Upper lobe of right lung (tissue), 1 donor: ENCODE results near the gene OTULINL. TPM values are rescaled to one million over a fixed set of nuclear protein-coding genes. Genes with fewer than 3 reads are reported as not detected.

Experiments
- ATAC-seq: fragments of 200-7000 bp; cut with Tn5 transposase; one replicate; pipeline ENCODE4 v1.9.1; 2020; ENCODE audit warnings: mild to moderate bottlenecking, moderate library complexity
- DNase-seq: peaks from one replicate; pipeline ENCODE4 v3.0.0-alpha.2; 2020
- H3K27ac ChIP-seq: fragments of 200-600 bp; one replicate; pipeline ENCODE4 v1.8.0; 2022
- H3K27me3 ChIP-seq: fragments of 200-600 bp; one replicate; pipeline ENCODE4 v1.8.0; 2022; ENCODE audit warnings: mild to moderate bottlenecking
- H3K36me3 ChIP-seq: fragments of 200-600 bp; one replicate; pipeline ENCODE4 v1.8.0; 2022
- H3K4me1 ChIP-seq: fragments of 200-600 bp; one replicate; pipeline ENCODE4 v1.8.0; 2022
- H3K4me3 ChIP-seq: fragments of 200-600 bp; one replicate; pipeline ENCODE4 v1.8.0; 2022; ENCODE audit warnings: mild to moderate bottlenecking
- H3K9me3 ChIP-seq: fragments of 200-600 bp; one replicate; pipeline ENCODE4 v1.8.0; 2022
- intact Hi-C: fragments of 100-400 bp; cut with DNase I; formaldehyde crosslinking; loops from one replicate; pipeline ENCODE4 v1.11.0; 2022
- total RNA-seq: library from RNA; stranded (reverse); fragmentation: NEBNext Ultra II Directional; extraction: Animal tissue kit (Norgen Biotek cat#: 25700); gene quantifications from one replicate; pipeline ENCODE4 v1.2.1, GENCODE V29; 2021
- TF ChIP-seq, protein P1 (sequence below): fragments of 200-600 bp; IDR thresholded peaks from one replicate; pipeline ENCODE4 v1.8.0; 2022; ENCODE audit warnings: antibody characterized with exemption
- donor health status: DM: no; HTN: yes; CAD: no; lungs with severe emphysema.

Gene OTULINL
- total RNA-seq, 1 donor from 2014 or later: 104 TPM

DNA sequence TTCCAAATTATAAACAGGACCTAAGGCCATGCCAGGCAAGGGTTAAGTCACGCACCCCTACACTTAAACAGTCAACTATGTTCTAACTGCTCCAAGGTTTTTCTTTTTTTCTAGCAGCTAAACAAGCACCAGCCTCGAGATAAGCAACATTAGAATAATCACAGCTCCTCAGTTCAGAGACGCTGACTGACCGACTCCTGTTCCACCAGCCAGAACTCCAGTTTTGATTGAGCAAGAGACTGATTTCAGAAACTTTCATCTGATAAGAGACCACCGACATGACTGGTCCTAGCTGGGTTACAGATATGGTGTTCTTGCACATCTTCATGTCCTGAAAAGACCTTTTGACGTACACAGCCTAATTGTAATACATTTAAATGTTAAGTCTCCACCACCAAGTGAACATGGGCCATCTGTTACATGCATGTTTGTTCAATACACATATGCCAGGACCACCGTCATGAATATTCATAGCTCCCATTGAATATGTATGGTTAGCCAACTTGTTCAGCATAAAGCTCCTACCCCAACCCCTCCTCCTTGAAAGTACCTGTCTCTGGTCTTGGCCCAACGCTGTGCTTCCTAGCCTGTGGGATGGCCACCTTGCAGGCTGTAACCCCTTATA, 23.7 kb upstream of the OTULINL start:
- H3K9me3 ChIP-seq: no peaks in the 10 kb centered on the region
- ATAC-seq: peak; percentile 36

DNA sequence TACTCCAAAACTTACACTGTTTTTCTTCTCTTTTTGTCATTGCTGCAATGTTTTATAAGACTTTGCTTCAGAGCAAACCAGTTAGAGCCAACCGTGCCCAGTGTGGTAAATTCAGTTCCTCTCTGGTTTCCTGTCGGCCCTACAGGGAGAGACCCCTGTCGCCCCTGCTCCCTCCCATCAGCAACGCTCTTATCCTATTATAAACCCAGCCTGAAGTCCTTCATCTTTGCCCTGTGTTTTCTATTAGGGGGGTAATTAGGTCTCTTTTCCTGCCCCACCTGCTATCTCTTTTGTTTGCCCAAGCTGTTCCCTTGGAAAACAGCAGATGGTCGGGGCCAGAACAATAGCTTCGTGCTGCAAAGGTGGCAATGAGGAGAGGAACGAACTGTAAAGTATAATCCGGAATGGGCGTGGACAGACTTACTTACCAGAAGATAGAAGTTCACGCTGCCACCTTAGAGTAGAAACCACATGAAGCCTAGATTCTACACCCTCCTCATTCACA, 21.4 kb upstream of the OTULINL start:
- no peak for DNase-seq
- no peaks in the 10 kb centered on the region for H3K27me3 ChIP-seq
- no peaks in the 10 kb centered on the region for H3K36me3 ChIP-seq
- H3K4me3 ChIP-seq: no peak overlapping the region
- no peaks in the 10 kb centered on the region for H3K9me3 ChIP-seq
- H3K4me1 ChIP-seq: no peaks in the 10 kb centered on the region
- H3K27ac ChIP-seq: no peak overlapping the region
- TF ChIP-seq, protein P1, sequence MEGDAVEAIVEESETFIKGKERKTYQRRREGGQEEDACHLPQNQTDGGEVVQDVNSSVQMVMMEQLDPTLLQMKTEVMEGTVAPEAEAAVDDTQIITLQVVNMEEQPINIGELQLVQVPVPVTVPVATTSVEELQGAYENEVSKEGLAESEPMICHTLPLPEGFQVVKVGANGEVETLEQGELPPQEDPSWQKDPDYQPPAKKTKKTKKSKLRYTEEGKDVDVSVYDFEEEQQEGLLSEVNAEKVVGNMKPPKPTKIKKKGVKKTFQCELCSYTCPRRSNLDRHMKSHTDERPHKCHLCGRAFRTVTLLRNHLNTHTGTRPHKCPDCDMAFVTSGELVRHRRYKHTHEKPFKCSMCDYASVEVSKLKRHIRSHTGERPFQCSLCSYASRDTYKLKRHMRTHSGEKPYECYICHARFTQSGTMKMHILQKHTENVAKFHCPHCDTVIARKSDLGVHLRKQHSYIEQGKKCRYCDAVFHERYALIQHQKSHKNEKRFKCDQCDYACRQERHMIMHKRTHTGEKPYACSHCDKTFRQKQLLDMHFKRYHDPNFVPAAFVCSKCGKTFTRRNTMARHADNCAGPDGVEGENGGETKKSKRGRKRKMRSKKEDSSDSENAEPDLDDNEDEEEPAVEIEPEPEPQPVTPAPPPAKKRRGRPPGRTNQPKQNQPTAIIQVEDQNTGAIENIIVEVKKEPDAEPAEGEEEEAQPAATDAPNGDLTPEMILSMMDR: no peak
- ATAC-seq: peak; percentile 54
- intact Hi-C loops: no loop called here

More for the DNA sequence above, 23.7 kb upstream of the OTULINL start:
- Histone ChIP-seq H3K36me3 (no peaks in the 10 kb centered on the region), H3K27me3 (no peaks in the 10 kb centered on the region), H3K4me3 (no peak overlapping the region), H3K4me1 (no peaks in the 10 kb centered on the region), H3K27ac (no peak overlapping the region)
- TF ChIP-seq, protein P1: no peak
- no peak for DNase-seq
- intact Hi-C loops: no loop called here

DNA sequence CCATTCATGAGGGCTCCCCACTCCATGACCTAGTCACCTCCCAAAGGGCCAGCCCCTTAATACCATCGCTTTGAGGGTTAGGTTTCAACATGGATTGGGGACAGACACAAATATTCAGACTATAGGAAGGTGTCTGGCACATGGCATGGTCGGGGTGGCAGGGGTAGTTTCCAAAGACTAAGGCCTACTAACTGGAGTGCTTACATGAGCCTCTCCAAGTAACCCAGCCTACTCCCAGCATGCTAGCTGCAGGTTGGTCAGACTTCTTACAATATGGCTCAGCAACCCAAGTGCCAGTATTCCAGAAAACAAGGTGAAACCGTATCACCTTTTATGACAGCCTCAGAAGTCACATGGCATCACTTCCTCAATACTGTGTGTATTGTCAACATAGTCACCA, 19.9 kb upstream of the OTULINL start:
- DNase-seq: no peak
- H3K36me3 ChIP-seq: no peaks in the 10 kb centered on the region
- TF ChIP-seq, protein P1: no peak
- H3K27ac ChIP-seq: no peak overlapping the region
- H3K27me3 ChIP-seq: no peaks in the 10 kb centered on the region
- intact Hi-C loops: no loop called here
- no peak overlapping the region for H3K4me3 ChIP-seq
- ATAC-seq: peak; percentile 43
- no peaks in the 10 kb centered on the region for H3K4me1 ChIP-seq
- no peaks in the 10 kb centered on the region for H3K9me3 ChIP-seq

DNA sequence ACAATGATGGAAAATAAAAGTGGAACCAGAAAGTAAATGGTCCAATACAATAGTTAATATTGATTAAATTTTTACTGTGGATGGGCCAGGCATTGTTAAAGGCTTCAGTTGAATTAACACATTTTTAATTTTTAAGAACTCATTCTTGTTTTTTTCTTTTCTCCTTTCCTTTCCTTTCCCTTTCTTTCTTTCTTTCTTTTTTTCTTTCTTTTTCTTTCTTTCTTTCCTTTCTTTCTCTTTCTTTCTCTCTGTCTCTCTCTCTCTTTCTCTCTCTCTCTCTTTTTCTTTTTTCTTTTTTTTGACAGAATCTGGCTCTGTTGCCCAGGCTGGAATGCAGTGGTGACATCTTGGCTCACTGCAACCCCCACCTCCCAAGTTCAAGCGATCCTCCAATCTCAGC, 13.3 kb upstream of the OTULINL start:
- no peak overlapping the region for H3K4me3 ChIP-seq
- no peaks in the 10 kb centered on the region for H3K9me3 ChIP-seq
- ATAC-seq (no peak), DNase-seq (no peak)
- no peaks in the 10 kb centered on the region for H3K4me1 ChIP-seq
- no peak overlapping the region for H3K27ac ChIP-seq
- no peaks in the 10 kb centered on the region for H3K27me3 ChIP-seq
- no peaks in the 10 kb centered on the region for H3K36me3 ChIP-seq
- intact Hi-C loops: no loop called here
- TF ChIP-seq, protein P1: no peak

DNA sequence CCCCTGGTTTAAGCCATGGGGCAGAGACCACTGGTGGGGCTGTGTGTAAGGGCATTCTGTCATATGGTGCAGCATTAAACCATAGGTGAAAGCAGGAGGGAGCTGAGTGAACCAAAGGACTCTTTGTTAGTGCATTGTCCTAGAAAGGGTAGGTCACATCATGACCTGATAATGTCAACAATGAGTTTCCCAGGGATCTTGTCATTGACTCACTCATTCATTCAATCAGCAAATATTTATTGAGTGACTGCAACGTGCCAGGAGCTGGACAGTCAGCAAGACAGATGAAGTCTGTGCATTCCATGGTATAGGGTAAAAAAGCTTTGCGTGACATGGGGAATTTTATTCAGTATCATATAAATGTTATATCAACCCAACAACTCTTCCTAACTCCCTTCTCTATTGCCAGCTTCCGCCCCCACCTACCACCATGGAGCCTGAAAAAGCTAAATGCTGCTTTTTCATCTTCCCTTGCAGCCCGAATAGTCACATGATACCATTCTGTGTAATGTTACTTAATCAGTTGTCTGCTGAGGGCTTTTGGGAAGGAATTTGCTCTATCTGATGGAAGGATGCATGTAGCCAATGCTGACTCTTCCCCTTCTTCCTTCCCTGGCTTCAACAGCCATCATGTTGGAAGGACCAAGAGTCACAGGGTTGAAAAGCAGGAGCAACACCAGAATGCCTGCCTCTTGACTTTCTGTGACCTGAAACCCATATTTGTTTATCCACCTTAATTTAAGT, 11.5 kb upstream of the OTULINL start:
- intact Hi-C loops: no loop called here
- H3K9me3 ChIP-seq: no peaks in the 10 kb centered on the region
- no peak for DNase-seq
- H3K27ac ChIP-seq: no peak overlapping the region
- TF ChIP-seq, protein P1: no peak
- no peak overlapping the region for H3K4me3 ChIP-seq
- H3K4me1 ChIP-seq: peaks cover 14% of the 10 kb centered on the region
- no peaks in the 10 kb centered on the region for H3K36me3 ChIP-seq
- no peak for ATAC-seq
- H3K27me3 ChIP-seq: no peaks in the 10 kb centered on the region
